Limb (tissue), 2 donors: Measurements from ENCODE around the gene MAPK8IP2.
"Not testable (repeated sequence)": the region's sequence is repeated elsewhere in the genome, so short reads cannot be mapped to it uniquely, and the experiment has no call there.

Source experiments
- DNase-seq, 2 donors: peaks; one replicate each; pipeline ENCODE4 v3.0.0-alpha.2; 2016; ENCODE audit errors: extremely low spot score in 2 of 2

MAPK8IP2 gene

GRCh38 chr22:50635591-50635990 lies 35.0 kb downstream of the MAPK8IP2 start:
- DNase-seq = no peak

- DNase-seq = not testable (repeated sequence)
These were observed 39.7 kb downstream of the MAPK8IP2 start for GRCh38 chr22:50640296-50640695.

GRCh38 chr22:50640857-50641647 lies 40.5 kb downstream of the MAPK8IP2 start:
- DNase-seq = no peak

- peak; percentile 43 to 58 for DNase-seq
These were observed 41.4 kb downstream of the MAPK8IP2 start for GRCh38 chr22:50641696-50642607.

GRCh38 chr22:50643021-50643820 lies 42.6 kb downstream of the MAPK8IP2 start:
- DNase-seq = not testable (repeated sequence)

- not testable (repeated sequence) for DNase-seq
These were observed 43.2 kb downstream of the MAPK8IP2 start for GRCh38 chr22:50643821-50644101.

- DNase-seq = no peak
These were observed 52.7 kb downstream of the MAPK8IP2 start for GRCh38 chr22:50653256-50653655.

- DNase-seq = not testable (repeated sequence)
These were observed 54.1 kb downstream of the MAPK8IP2 start for GRCh38 chr22:50654664-50655063.

- no peak for DNase-seq
These were observed 55.8 kb downstream of the MAPK8IP2 start for GRCh38 chr22:50656122-50657070.

GRCh38 chr22:50657925-50658324 lies 57.3 kb downstream of the MAPK8IP2 start:
- no peak for DNase-seq

GRCh38 chr22:50659711-50660110 lies 59.1 kb downstream of the MAPK8IP2 start:
- DNase-seq = not testable (repeated sequence)

- DNase-seq = no peak
These were observed 59.7 kb downstream of the MAPK8IP2 start for GRCh38 chr22:50660306-50660705.
